DMS53 treated with DMSO at 0.1 percent for 48 hours (cell line): ENCODE results near the gene NT5E.

ENCODE experiments used
- DNase-seq: peaks from one replicate; lab custom pipeline; 2025; ENCODE audit not compliant: unreplicated experiment; lab: John Stamatoyannopoulos, UW

NT5E gene

GRCh38 chr6:85459224-85459901 lies 9.5 kb downstream of the NT5E start:
- no peak for DNase-seq

- DNase-seq, result no peak
Observed at GRCh38 chr6:85460154-85460920, 10.5 kb downstream of the NT5E start.

- DNase-seq, result no peak
Observed at GRCh38 chr6:85460921-85461797, 11.3 kb downstream of the NT5E start.

GRCh38 chr6:85461798-85462170 lies 11.9 kb downstream of the NT5E start:
- DNase-seq, result no peak

GRCh38 chr6:85462673-85463072 lies 12.8 kb downstream of the NT5E start:
- no peak for DNase-seq

- no peak for DNase-seq
Observed at GRCh38 chr6:85463621-85464259, 13.9 kb downstream of the NT5E start.

- DNase-seq, result no peak
Observed at GRCh38 chr6:85464260-85464644, 14.4 kb downstream of the NT5E start.

GRCh38 chr6:85464722-85465150 lies 14.9 kb downstream of the NT5E start:
- DNase-seq, result no peak

- no peak for DNase-seq
Observed at GRCh38 chr6:85465762-85466161, 15.9 kb downstream of the NT5E start.

GRCh38 chr6:85468326-85468725 lies 18.4 kb downstream of the NT5E start:
- DNase-seq, result no peak

GRCh38 chr6:85469276-85470022 lies 19.6 kb downstream of the NT5E start:
- no peak for DNase-seq

GRCh38 chr6:85470023-85470410 lies 20.1 kb downstream of the NT5E start:
- DNase-seq, result no peak

- DNase-seq, result no peak
Observed at GRCh38 chr6:85472744-85473143, 22.9 kb downstream of the NT5E start.

GRCh38 chr6:85473748-85474147 lies 23.9 kb downstream of the NT5E start:
- DNase-seq, result no peak

GRCh38 chr6:85476532-85476931 lies 26.6 kb downstream of the NT5E start:
- no peak for DNase-seq

- no peak for DNase-seq
Observed at GRCh38 chr6:85479208-85479607, 29.3 kb downstream of the NT5E start.

GRCh38 chr6:85482206-85482904 lies 32.5 kb downstream of the NT5E start:
- no peak for DNase-seq

GRCh38 chr6:85482905-85483700 lies 33.2 kb downstream of the NT5E start:
- peak; percentile 31 for DNase-seq

GRCh38 chr6:85483846-85484245 lies 34.0 kb downstream of the NT5E start:
- DNase-seq, result no peak
